Sigmoid colon (tissue), 7 donors: ENCODE data around the gene CAMK4. TPM values are rescaled to one million over a fixed set of nuclear protein-coding genes. Genes with fewer than 3 reads are reported as not detected.

Source experiments
- DNase-seq: peaks from one replicate; pipeline ENCODE4 v3.0.0-alpha.2; 2019
- H3K27ac ChIP-seq, 4 donors: fragments of 200-600 bp; sonication (generic); one replicate each; pipeline ENCODE4 v1.5.1; 2016 to 2019; ENCODE audit warnings: mild to moderate bottlenecking in 1 of 4
- H3K27me3 ChIP-seq, 3 donors: fragments of 200-600 bp; sonication (generic); one replicate each; pipeline ENCODE4 v1.5.1; 2019; ENCODE audit warnings: mild to moderate bottlenecking in 1 of 3
- H3K36me3 ChIP-seq, 4 donors: fragments of 200-600 bp; sonication (generic); one replicate each; pipeline ENCODE4 v1.5.1; 2016 to 2019
- H3K4me1 ChIP-seq, 4 donors: fragments of 200-600 bp; sonication (generic); one replicate each; pipeline ENCODE4 v1.5.1; 2017 to 2019
- H3K4me3 ChIP-seq, 4 donors: fragments of 200-600 bp; sonication (generic); one replicate each; pipeline ENCODE4 v1.5.1; 2017 to 2019; ENCODE audit warnings: mild to moderate bottlenecking in 2 of 4, moderate library complexity in 1 of 4
- H3K9me3 ChIP-seq, 4 donors: fragments of 200-600 bp in 3 of 4; sonication (generic) in 3 of 4; one replicate each; pipeline versions ENCODE4 v1.5.1 to v1.6.1; 2013 to 2019
- EP300 ChIP-seq, 4 donors: sonication (generic); formaldehyde crosslinking; IDR thresholded peaks; one replicate each; pipeline ENCODE4 v1.6.1; 2017; ENCODE audit warnings: antibody characterized with exemption in 4 of 4
- POLR2A ChIP-seq, 2 donors: fragments of 450-650 bp; IDR thresholded peaks; one replicate each; pipeline ENCODE4 v1.6.1; 2016; ENCODE audit warnings: antibody characterized with exemption in 2 of 2, mild to moderate bottlenecking in 2 of 2, moderate library complexity in 2 of 2
- POLR2AphosphoS5 ChIP-seq, 4 donors: sonication (generic); formaldehyde crosslinking; IDR thresholded peaks; one replicate each; pipeline ENCODE4 v1.6.1; 2017; ENCODE audit warnings: antibody characterized with exemption in 4 of 4
- WGBS, 2 donors: extraction: QIAGEN DNeasy Blood & Tissue Kit; methylation state at CpG; one replicate each; pipeline ENCODE4 v1.1.7; 2013; 5-methylcytosine and 5-hydroxymethylcytosine counted together
- intact Hi-C: fragments of 100-400 bp; cut with DNase I; formaldehyde crosslinking; loops from one replicate; pipeline ENCODE4 v1.15.1; 2023
- polyA plus RNA-seq, 3 donors: library from polyadenylated mRNA; stranded (reverse); fragments of 200-250 nt; gene quantifications; one replicate each; pipeline ENCODE4 v1.2.3, GENCODE V29; 2013
- total RNA-seq, 4 donors: library from RNA; depleted of rRNA; stranded (reverse); fragments of >200 nt; gene quantifications; one replicate each; pipeline ENCODE4 v1.1.0, GENCODE V29; 2016
- TF ChIP-seq, protein P1 (sequence below), 4 experiments: fragments of 450-650 bp in 3 of 4; fragments of 200-600 bp in 1 of 4; IDR thresholded peaks; one replicate each; pipeline ENCODE4 v1.5.1; 2016 to 2019; ENCODE audit warnings: antibody characterized with exemption in 4 of 4, mild to moderate bottlenecking in 3 of 4, moderate library complexity in 2 of 4
- donor health status: healthy with polysubstance abuse.
- donor health status: Bipolar disorder and iron deficiency.
- donor health status: healthy.

The CAMK4 gene
- total and polyA plus RNA-seq, 7 donors, result 0.23 to 4.0 (median 2.3) TPM

- Histone ChIP-seq H3K27me3 (no peaks in the 10 kb centered on the region), H3K9me3 (no peaks in the 10 kb centered on the region), H3K4me3 (no peak overlapping the region), H3K27ac (no peak overlapping the region), H3K4me1 (no peaks in the 10 kb centered on the region), H3K36me3 (no peaks in the 10 kb centered on the region)
- TF ChIP-seq POLR2AphosphoS5 (IDR thresholded peaks at IDR 0.05), result no peak
- no peak for TF ChIP-seq POLR2A (IDR thresholded peaks at IDR 0.05)
- TF ChIP-seq EP300 (IDR thresholded peaks at IDR 0.05), result no peak
- TF ChIP-seq, protein P1, sequence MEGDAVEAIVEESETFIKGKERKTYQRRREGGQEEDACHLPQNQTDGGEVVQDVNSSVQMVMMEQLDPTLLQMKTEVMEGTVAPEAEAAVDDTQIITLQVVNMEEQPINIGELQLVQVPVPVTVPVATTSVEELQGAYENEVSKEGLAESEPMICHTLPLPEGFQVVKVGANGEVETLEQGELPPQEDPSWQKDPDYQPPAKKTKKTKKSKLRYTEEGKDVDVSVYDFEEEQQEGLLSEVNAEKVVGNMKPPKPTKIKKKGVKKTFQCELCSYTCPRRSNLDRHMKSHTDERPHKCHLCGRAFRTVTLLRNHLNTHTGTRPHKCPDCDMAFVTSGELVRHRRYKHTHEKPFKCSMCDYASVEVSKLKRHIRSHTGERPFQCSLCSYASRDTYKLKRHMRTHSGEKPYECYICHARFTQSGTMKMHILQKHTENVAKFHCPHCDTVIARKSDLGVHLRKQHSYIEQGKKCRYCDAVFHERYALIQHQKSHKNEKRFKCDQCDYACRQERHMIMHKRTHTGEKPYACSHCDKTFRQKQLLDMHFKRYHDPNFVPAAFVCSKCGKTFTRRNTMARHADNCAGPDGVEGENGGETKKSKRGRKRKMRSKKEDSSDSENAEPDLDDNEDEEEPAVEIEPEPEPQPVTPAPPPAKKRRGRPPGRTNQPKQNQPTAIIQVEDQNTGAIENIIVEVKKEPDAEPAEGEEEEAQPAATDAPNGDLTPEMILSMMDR (IDR thresholded peaks at IDR 0.05), result no peak
- no peak for DNase-seq
- intact Hi-C loops, result no loop called here
- 83 to 86% methylated on average over 2 of the region's 2 CpGs for WGBS, 2 donors
Observed at GRCh38 chr5:111493031-111493430, 268.8 kb downstream of the CAMK4 start.

DNA sequence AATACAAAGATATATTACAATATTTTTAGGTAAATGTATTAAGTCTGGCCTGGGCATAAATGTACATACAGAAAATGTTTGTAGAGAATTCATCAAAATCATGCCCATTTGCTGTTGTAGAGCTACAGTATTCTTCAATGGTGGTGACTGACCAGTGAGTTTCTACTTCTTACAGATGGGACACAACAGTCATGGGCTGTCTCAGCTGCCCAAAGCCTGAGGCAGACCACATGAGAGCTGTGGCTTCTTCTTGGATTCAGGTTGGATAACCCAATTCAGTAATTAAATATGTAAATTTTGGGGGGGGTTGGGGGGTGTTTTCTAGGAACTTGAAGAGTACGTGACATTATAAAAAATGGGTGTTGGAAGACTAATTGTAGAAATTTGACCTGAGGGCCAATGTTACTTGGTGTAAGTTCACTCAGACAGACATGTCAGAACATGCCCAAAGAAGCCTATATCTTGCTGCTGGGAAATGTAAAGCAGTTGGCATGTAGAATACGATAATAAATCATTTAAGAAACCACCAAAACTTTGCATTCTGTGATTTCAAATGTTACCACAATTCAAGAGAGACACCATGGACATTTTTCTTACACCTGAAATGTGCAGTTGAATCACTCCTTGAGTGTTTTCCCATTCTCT is 270.3 kb downstream of the CAMK4 start:
- Histone ChIP-seq H3K9me3 (no peaks in the 10 kb centered on the region), H3K4me3 (no peak overlapping the region), H3K36me3 (peaks cover 0 to 11% (median 0%) of the 10 kb centered on the region in 4 donors), H3K27me3 (no peaks in the 10 kb centered on the region), H3K27ac (no peak overlapping the region), H3K4me1 (no peaks in the 10 kb centered on the region)
- WGBS, 2 donors, result 91 to 95% methylated on average over 2 of the region's 2 CpGs
- DNase-seq, result no peak
- intact Hi-C loops, result no loop called here
- TF ChIP-seq POLR2A (IDR thresholded peaks at IDR 0.05) (no peak), POLR2AphosphoS5 (IDR thresholded peaks at IDR 0.05) (no peak), EP300 (IDR thresholded peaks at IDR 0.05) (no peak)
- TF ChIP-seq, protein P1 (IDR thresholded peaks at IDR 0.05), result no peak

- H3K4me3 ChIP-seq, result no peak overlapping the region
- 82 to 92% methylated on average over 1 of the region's 1 CpG for WGBS, 2 donors
- no peak for DNase-seq
- TF ChIP-seq, protein P1 (IDR thresholded peaks at IDR 0.05), result no peak
- TF ChIP-seq EP300 (IDR thresholded peaks at IDR 0.05) (no peak), POLR2A (IDR thresholded peaks at IDR 0.05) (no peak), POLR2AphosphoS5 (IDR thresholded peaks at IDR 0.05) (no peak)
- no peak overlapping the region for H3K27ac ChIP-seq
- H3K27me3 ChIP-seq, result no peaks in the 10 kb centered on the region
- no peaks in the 10 kb centered on the region for H3K9me3 ChIP-seq
- peaks cover 0 to 16% (median 0%) of the 10 kb centered on the region in 4 donors for H3K36me3 ChIP-seq
- H3K4me1 ChIP-seq, result no peaks in the 10 kb centered on the region
- intact Hi-C loops, result no loop called here
Observed at GRCh38 chr5:111495159-111495558, 271.0 kb downstream of the CAMK4 start.

DNA sequence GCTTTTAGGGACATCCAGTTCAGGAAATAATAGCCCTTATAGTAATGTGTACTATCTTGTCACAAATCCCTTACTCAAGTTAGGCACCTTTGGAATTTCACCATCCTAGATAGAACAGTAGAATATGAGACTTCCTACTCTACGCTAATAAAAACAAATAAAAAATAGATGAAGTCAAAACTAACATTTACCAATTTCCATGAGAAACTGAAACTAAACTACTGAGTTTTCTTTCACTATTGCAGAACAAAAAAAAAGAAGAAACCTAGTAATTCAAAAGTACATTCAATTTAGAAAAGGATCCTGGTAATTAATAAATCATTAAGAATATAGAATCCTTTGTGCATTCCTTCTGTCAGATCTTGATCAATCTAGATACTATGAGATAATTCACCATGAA is 274.2 kb downstream of the CAMK4 start:
- no peaks in the 10 kb centered on the region for H3K27me3 ChIP-seq
- no peak overlapping the region for H3K27ac ChIP-seq
- H3K9me3 ChIP-seq, result no peaks in the 10 kb centered on the region
- peaks cover 0 to 26% (median 0%) of the 10 kb centered on the region in 4 donors for H3K36me3 ChIP-seq
- no peak overlapping the region for H3K4me3 ChIP-seq
- no peaks in the 10 kb centered on the region for H3K4me1 ChIP-seq
- no peak for DNase-seq
- 71 to 80% methylated on average over 1 of the region's 1 CpG for WGBS, 2 donors
- TF ChIP-seq POLR2A (IDR thresholded peaks at IDR 0.05), result no peak
- TF ChIP-seq EP300 (IDR thresholded peaks at IDR 0.05), result no peak
- TF ChIP-seq, protein P1 (IDR thresholded peaks at IDR 0.05), result no peak
- TF ChIP-seq POLR2AphosphoS5 (IDR thresholded peaks at IDR 0.05), result no peak
- intact Hi-C loops, result no loop called here

DNA sequence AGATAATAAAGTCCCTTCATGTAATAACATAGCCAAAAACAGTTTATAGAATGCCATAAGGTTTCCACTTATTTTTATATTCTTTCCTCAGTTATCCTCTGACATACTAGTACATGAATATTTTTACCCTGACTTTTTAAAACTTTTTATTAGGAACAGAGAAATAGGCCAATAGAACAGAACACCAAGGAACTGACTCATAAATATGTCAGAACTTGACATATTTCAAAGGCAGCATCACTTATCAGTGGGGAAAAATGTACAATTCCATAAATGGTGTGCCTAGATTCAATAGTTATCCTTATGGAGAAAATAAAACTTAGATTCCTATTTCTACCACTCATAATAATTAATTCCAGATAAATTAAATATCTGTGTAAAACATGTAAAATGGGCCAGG is 278.8 kb downstream of the CAMK4 start:
- no peaks in the 10 kb centered on the region for H3K4me1 ChIP-seq
- no peak for TF ChIP-seq POLR2A (IDR thresholded peaks at IDR 0.05)
- no peak for TF ChIP-seq EP300 (IDR thresholded peaks at IDR 0.05)
- TF ChIP-seq POLR2AphosphoS5 (IDR thresholded peaks at IDR 0.05), result no peak
- TF ChIP-seq, protein P1 (IDR thresholded peaks at IDR 0.05), result no peak
- peaks cover 0 to 26% (median 0%) of the 10 kb centered on the region in 4 donors for H3K36me3 ChIP-seq
- intact Hi-C loops, result no loop called here
- H3K4me3 ChIP-seq, result no peak overlapping the region
- H3K9me3 ChIP-seq, result no peaks in the 10 kb centered on the region
- no peak for DNase-seq
- H3K27me3 ChIP-seq, result no peaks in the 10 kb centered on the region
- H3K27ac ChIP-seq, result no peak overlapping the region
